ENCODE measurements around the gene EIF4G2.

- TF ChIP-seq CTCF (IDR thresholded peaks at IDR 0.05; ENCODE audit: low read length) = no peak
- no peak for TF ChIP-seq EZH2 (IDR thresholded peaks at IDR 0.05; ENCODE audit: borderline replicate concordance, low read length)
Observed at GRCh38 chr11:10828402-10828801, 19.7 kb upstream of the EIF4G2 start.

All from OCI-LY1 (cell line).